Erythroblast (primary cell): Measurements from ENCODE around the gene MMEL1.

ENCODE experiments used
- GATA1 ChIP-seq: IDR thresholded peaks from 2 replicates; pipeline ENCODE4 v1.6.1; 2011; ENCODE audit warnings: low read depth, mild to moderate bottlenecking, control low read depth, low read length, moderate library complexity
- POLR2A ChIP-seq: IDR thresholded peaks from 2 replicates; pipeline ENCODE4 v1.6.1; 2011; ENCODE audit warnings: mild to moderate bottlenecking, low read length

DNA sequence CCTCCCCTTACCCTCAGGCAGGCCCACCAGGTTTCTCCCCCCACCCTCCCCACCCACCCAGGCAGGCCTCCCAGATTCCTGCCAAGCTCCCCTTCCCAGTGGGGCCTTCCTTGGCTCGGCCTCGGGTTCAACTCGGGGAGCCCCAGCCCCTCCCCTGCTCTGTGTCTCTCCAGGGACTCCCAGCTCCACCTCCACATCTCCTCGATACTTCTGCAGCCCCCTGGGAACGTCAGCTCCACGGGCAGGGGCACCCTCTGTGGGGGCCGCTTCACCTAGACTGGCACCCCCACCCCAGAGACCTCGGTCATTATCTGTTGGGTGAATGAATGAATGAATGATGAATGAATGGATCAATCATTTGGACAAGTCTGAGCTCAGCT, 775 bp downstream of the MMEL1 start:
- no peak for TF ChIP-seq POLR2A
- no peak for TF ChIP-seq GATA1
